ENCODE measurements around the gene HECTD2. TPM values are rescaled to one million over a fixed set of nuclear protein-coding genes. Genes with fewer than 3 reads are reported as not detected.

Gene HECTD2
- total and polyA plus RNA-seq, 2 of the 8 experiments (the other 6 are each of a cell fraction or from before 2014, with no cell fraction given) = 5.7 to 11.9 TPM

GRCh38 chr10:91464500-91464899 lies 54.4 kb downstream of the HECTD2 start:
- no peak overlapping the region for H3K9ac ChIP-seq (replicated peaks in 1 of 4; ENCODE audit: extremely low read depth in 1 of 4, low read depth in 3 of 4, low read length in 3 of 4)
- no peak overlapping the region for H3K14ac ChIP-seq (ENCODE audit: insufficient read length)
- H3K23ac ChIP-seq (ENCODE audit: insufficient read length) = no peak overlapping the region
- 84% methylated on average over 2 of the region's 2 CpGs; no CpG with 5 or more reads in 1 of the 2 experiments for WGBS, 2 experiments (ENCODE audit: extremely low coverage in 1 of 2, insufficient coverage in 1 of 2, insufficient read length in 1 of 2, insufficient replicate concordance in 2 of 2, low coverage in 1 of 2, low lambda C conversion rate in 2 of 2, missing lambda C conversion rate in 1 of 2)
- H3K4ac ChIP-seq (replicated peaks; ENCODE audit: insufficient read length, low read depth, low read length) = no peak overlapping the region
- H3K27ac ChIP-seq (ENCODE audit: low read depth, low read length) = no peak overlapping the region
- H4K91ac ChIP-seq (replicated peaks; ENCODE audit: insufficient read length, low read length) = no peak overlapping the region
- no peaks in the 10 kb centered on the region for H3K79me1 ChIP-seq (ENCODE audit: low read depth, low read length)
- H2AFZ ChIP-seq (ENCODE audit: low read length) = no peak overlapping the region
- CTCF ChIA-PET (ENCODE audit: partially characterized antibody) = no interaction called here
- no peak overlapping the region for H3K4me3 ChIP-seq (ENCODE audit: extremely low read depth in 1 of 4, insufficient read depth in 2 of 4, low read depth in 3 of 4, low read length in 4 of 4)
- no peak overlapping the region for H4K8ac ChIP-seq (ENCODE audit: extremely low read depth, insufficient read depth, low read length)
- H2BK12ac ChIP-seq (ENCODE audit: low read depth, low read length) = no peak overlapping the region
- no peak overlapping the region for H2BK120ac ChIP-seq (replicated peaks; ENCODE audit: low read depth, low read length)
- POLR2A ChIA-PET (ENCODE audit: partially characterized antibody) = no interaction called here
- H3K4me2 ChIP-seq (ENCODE audit: insufficient read depth in 1 of 2, low read depth in 2 of 2, low read length in 2 of 2) = no peak overlapping the region
- H3K27me3 ChIP-seq (replicated peaks in 1 of 4; ENCODE audit: control insufficient read depth in 3 of 4, extremely low read depth in 1 of 4, insufficient read depth in 3 of 4, low read length in 3 of 4) = no peaks in the 10 kb centered on the region
- H3K56ac ChIP-seq (replicated peaks; ENCODE audit: insufficient read length, low read depth, low read length) = no peak overlapping the region
- H3K23me2 ChIP-seq (ENCODE audit: low read depth, low read length) = no peaks in the 10 kb centered on the region
- H3K79me2 ChIP-seq (ENCODE audit: control insufficient read depth in 1 of 2, insufficient read depth in 2 of 2, low read length in 2 of 2) = no peaks in the 10 kb centered on the region
- H2BK20ac ChIP-seq (ENCODE audit: low read length) = no peak overlapping the region
- H4K20me1 ChIP-seq (replicated peaks in 1 of 2; ENCODE audit: control insufficient read depth in 1 of 2, insufficient read depth in 2 of 2, low read length in 2 of 2) = peaks cover 0 to 1% of the 10 kb centered on the region in 2 experiments
- H2BK15ac ChIP-seq (ENCODE audit: low read length) = no peak overlapping the region
- H3K36me3 ChIP-seq (ENCODE audit: control insufficient read depth in 2 of 4, insufficient read depth in 4 of 4, low read length in 3 of 4) = peaks cover 0 to 12% (median 4%) of the 10 kb centered on the region in 4 experiments; a peak in 3 of 8 replicates
- DNase-seq (ENCODE audit: low read depth in 1 of 2, low spot score in 2 of 2) (no peak), FAIRE-seq (no peak)
- H2BK5ac ChIP-seq (ENCODE audit: low read depth, low read length) = no peak overlapping the region
- no peak overlapping the region for H2AK5ac ChIP-seq (ENCODE audit: low read depth, low read length)
- H3K4me1 ChIP-seq (replicated peaks in 1 of 4; ENCODE audit: control insufficient read depth in 3 of 4, insufficient read depth in 4 of 4, low read length in 3 of 4) = no peaks in the 10 kb centered on the region; a peak in 1 of 7 replicates
- no peak overlapping the region for H3K18ac ChIP-seq (ENCODE audit: extremely low read depth, low read length)
- no peak overlapping the region for H4K5ac ChIP-seq (ENCODE audit: insufficient read length, low read depth, low read length)
- peaks cover 7 to 14% of the 10 kb centered on the region in 2 experiments; a peak in 3 of 4 replicates for H3K9me3 ChIP-seq (ENCODE audit: insufficient read depth in 2 of 2, low read depth in 1 of 2, low read length in 1 of 2)
- TF ChIP-seq, protein P1, sequence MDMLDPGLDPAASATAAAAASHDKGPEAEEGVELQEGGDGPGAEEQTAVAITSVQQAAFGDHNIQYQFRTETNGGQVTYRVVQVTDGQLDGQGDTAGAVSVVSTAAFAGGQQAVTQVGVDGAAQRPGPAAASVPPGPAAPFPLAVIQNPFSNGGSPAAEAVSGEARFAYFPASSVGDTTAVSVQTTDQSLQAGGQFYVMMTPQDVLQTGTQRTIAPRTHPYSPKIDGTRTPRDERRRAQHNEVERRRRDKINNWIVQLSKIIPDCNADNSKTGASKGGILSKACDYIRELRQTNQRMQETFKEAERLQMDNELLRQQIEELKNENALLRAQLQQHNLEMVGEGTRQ (IDR thresholded peaks at IDR 0.05; ENCODE audit: low read length) = no peak
- TF ChIP-seq, protein P2, sequence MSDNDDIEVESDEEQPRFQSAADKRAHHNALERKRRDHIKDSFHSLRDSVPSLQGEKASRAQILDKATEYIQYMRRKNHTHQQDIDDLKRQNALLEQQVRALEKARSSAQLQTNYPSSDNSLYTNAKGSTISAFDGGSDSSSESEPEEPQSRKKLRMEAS (IDR thresholded peaks at IDR 0.05) = no peak
- no peak for TF ChIP-seq RBBP5 (IDR thresholded peaks at IDR 0.05; ENCODE audit: borderline replicate concordance, low read depth, low read length)
- TF ChIP-seq JUND (IDR thresholded peaks at IDR 0.05; ENCODE audit: low read length) = no peak
- TF ChIP-seq CTCF (IDR thresholded peaks at IDR 0.05; ENCODE audit: control extremely low read depth in 1 of 3, insufficient read depth in 1 of 3, low read depth in 1 of 3, low read length in 3 of 3) = no peak
- TF ChIP-seq SP2 (IDR thresholded peaks at IDR 0.05; ENCODE audit: low read length) = no peak
- no peak for TF ChIP-seq MAFK (IDR thresholded peaks at IDR 0.05; ENCODE audit: low read depth, low read length)
- no peak for TF ChIP-seq EZH2 (IDR thresholded peaks at IDR 0.05; ENCODE audit: low read depth, low read length, severe bottlenecking)
- no peak for TF ChIP-seq JUN (IDR thresholded peaks at IDR 0.05; ENCODE audit: low read depth, low read length)
- no peak for TF ChIP-seq GTF2F1 (IDR thresholded peaks at IDR 0.05; ENCODE audit: borderline replicate concordance, low read depth, low read length)

Measured in H1 (cell line).